ENCODE results near the gene DUSP14.
"Not testable (repeated sequence)": the region's sequence is repeated elsewhere in the genome, so short reads cannot be mapped to it uniquely, and the experiment has no call there.

DUSP14 gene, protein sequence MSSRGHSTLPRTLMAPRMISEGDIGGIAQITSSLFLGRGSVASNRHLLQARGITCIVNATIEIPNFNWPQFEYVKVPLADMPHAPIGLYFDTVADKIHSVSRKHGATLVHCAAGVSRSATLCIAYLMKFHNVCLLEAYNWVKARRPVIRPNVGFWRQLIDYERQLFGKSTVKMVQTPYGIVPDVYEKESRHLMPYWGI

DNA sequence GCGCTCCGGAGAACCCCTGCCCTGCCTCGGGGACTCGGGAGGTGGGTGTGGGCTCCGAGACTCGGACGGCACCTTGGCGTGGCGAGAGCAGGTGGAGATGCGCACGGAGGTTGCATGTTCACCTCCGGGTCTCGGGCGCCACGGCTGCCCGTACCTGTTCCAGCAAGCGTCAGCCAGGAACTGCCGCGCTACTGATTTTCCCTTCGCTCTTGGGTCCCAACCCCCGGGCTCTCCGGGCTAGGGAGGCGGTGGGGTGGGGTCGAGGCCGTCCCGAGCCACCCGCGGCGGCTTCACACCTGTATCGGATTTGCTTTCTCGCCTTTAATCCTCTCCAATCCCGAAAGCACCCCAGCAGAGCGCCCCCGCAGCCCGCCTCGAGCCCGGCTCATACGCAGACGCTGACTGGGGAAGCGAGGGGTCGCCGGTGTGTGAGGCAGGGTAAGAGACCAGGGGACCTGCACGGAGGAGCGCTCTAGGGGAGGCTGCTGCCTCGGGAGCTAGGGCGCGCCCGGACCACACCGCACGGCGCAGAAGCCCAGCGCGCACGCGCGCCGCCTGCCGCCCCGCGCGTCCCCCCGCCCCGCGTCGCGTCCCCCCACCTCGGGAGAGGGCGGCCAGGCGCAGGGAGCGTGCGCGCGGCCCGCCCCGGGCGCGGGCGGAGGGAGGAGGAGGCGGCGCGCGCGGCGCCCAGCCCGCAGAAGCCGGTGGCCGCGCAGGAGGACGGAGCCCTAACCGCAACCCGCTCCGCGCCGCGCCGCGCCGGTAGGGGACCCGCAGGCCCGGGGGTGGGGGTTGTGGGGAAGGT lies at the start of gene DUSP14:
DUSP14 (plus strand) TSS at position 695 of the 805 bp plus-strand sequence. CDS start 22,382 bp downstream, outside the sequence.
- DNase-seq (ENCODE audit: low read depth), result peak; percentile 80

DNA sequence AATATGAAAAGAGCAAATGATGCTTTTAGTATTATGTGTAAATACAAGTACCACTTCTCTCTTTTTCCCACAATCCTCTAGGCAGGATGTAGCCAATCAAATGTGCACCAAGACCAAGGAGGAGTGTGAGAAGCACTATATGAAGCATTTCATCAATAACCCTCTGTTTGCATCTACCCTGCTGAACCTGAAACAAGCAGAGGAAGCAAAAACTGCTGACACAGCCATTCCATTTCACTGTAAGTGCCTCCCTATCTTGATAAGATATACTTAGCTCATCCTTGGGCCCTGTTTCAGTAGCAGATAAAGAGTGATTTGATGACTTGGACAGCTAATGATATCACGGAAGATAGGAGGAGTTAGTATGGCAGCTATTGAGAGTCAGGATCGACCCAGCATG lies 49.3 kb upstream of the DUSP14 start:
- DNase-seq (ENCODE audit: low read depth), result no peak

DNA sequence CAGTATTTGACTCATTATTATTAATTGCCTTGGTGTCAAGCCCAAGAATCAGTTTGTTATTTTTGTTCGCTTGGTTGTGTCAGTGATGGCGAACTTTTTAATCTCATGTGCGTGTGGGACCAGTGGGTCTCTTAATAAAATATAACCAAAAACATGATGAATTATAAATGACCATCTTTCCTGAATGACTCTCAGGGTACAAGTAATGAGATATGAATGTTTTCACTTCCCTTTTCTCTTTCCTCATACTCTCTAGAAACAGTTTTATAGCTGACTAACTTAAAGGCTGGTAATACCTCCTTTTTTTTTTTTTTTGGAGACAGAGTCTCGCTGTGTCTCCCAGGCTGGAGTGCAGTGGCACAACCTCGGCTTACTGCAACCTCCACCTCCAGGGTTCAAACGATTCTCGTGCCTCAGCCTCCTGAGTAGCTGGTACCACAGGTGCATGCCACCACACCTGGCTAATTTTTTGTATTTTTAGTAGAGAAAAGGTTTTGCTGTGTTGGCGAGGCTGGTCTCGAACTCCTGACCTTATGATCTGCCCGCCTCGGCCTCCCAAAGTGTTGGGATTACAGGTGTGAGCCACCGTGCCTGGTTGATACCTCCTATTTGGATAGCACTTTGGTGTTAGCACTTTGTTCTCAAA lies 48.2 kb upstream of the DUSP14 start:
- not testable (repeated sequence) for DNase-seq (ENCODE audit: low read depth)

DNA sequence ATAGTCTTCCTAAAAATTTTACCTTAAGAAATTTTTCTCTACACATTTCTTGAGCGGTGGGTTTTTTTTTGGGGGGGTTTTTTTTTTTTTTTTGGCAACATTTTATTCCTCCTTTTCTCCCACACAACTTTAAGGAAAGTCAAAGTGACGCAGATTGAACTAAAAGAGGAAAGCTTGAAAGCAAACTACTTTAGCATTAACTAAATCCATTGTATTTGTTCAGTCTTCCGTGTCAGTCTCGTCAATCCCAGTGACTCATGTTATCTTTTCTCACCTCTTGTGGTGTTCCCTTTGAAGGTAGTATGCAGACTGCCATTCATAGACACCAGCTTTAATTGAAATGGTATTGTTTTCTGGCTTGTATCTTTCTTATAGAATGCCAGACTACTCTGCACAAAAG lies 43.7 kb upstream of the DUSP14 start:
- no peak for DNase-seq (ENCODE audit: low read depth)

DNA sequence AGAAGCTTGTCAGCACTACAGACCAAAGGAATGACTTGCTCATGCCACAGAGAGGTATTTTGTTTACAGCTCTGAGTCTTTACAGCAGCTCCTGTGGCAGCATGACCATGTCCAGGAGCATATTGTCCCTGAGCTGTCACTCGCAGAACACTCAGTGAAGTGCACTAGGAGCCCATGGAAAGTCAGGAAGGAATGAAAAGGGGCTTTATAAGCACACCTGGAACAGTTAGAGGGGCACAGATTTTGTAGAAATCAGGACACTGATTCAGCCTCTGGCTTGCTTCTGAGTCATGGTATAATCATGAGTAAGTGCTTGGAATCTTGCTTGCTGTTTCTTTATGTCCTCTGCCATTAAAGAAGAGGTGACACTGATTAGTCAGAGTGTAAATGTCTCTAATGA lies 42.0 kb upstream of the DUSP14 start:
- no peak for DNase-seq (ENCODE audit: low read depth)

DNA sequence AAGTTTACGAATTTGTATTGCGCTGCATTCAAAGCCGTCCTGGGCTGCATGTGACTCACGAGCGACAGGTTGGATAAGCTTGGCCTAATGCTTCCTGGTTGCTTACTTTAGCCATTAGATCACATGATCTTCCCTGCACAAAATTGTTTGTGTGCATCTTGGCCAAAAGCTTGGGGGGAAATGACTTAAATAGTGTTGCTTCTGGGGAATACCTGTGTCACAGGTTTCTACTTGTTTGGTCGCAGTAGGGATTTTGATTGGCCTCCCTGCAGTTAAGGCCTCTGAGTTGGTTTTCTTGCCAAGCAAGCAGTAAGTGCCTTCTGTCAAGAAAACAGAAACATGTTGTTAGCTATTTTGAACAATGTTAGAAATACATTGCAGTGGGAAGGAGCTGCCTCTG lies 39.6 kb upstream of the DUSP14 start:
- no peak for DNase-seq (ENCODE audit: low read depth)

DNA sequence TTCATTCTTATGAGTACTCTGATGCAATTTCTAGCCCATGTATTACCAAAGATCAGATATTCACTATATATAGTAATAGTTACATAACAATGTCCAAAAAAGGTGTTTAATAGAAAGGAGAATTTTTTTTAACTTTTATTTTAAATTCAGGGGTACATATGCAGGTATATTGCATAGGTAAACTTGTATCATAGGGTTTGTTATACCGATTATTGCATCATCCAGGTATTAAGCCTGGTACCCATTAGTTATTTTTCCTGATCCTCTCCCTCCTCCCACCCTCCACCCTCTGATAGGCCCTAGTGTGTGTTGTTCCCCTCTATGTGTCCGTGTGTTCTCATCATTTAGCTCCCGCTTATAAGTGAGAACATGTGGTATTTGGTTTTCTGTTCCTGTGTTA lies 31.9 kb upstream of the DUSP14 start:
- not testable (repeated sequence) for DNase-seq (ENCODE audit: low read depth)

DNA sequence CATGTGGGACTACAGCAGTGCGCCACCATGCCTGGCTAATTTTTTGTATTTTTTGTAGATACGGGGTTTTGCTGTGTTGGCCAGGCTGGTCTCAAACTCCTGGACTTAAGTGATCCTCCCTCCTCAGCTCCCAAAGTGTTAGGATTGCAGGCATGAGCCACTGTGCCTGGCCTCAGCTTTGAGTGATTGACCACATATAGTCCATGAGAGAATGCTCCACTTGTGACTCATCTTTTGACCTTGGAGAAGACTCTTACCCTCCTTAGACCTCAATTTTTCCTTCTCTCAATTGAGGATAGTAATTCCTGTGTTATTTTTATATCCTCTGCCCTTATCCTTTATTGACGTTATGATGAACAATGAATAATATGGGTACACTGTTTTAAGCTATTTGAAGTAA lies 30.9 kb upstream of the DUSP14 start:
- DNase-seq (ENCODE audit: low read depth), result no peak

DNA sequence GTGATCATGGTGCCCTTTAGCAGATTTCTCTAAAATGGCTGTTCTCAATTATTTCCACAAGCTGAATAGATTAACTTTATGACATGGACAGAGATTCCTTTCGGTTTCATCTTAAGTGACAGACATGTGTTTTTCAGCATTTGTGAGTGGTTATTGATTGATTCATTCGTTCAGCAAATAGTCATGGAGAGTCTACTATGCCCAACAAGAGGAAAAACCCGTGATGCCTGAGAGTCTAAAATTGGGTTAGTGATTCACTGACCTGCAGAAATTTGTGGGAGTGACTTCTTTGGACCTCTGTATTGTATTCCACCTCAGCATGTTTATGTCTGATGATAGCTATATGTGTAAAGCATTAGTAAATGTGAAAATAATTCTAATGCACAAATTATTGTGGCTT lies 28.0 kb upstream of the DUSP14 start:
- no peak for DNase-seq (ENCODE audit: low read depth)

DNA sequence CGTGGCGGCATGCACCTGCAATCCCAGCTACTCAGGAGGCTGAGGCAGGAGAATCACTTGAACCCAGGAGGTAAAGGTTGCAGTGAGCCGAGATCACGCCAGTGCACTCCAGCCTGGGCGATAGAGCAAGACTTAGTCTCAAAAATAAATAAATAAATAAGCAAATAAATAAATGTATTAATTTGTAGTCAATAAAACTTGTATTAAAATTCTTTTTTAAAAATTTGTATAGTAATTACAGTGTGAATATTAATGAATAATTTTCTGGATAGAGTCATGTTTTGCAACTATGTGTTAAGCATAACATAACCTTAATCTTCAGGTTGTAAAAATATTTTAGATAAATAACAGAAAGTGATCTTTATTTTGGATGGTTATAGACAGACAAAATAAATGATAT lies 27.2 kb upstream of the DUSP14 start:
- no peak for DNase-seq (ENCODE audit: low read depth)

DNA sequence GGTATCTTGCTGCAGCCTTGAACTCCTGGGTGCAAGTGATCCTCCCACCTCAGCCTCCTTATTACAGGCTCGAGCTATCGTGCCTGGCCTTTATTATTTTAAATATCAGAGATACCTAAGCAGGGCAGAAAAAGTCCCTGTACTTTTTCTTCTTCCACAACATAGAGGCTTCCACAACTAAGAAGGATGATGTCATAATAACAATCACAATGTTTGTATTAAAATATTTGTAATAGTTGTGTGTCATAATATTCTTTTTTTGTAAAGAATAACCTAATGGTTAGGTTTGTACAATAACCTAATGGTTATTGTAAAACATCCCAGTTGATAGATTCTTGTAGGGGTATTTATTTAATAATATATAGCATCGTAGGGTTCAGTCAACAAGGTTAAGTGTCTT lies 26.7 kb upstream of the DUSP14 start:
- no peak for DNase-seq (ENCODE audit: low read depth)

DNA sequence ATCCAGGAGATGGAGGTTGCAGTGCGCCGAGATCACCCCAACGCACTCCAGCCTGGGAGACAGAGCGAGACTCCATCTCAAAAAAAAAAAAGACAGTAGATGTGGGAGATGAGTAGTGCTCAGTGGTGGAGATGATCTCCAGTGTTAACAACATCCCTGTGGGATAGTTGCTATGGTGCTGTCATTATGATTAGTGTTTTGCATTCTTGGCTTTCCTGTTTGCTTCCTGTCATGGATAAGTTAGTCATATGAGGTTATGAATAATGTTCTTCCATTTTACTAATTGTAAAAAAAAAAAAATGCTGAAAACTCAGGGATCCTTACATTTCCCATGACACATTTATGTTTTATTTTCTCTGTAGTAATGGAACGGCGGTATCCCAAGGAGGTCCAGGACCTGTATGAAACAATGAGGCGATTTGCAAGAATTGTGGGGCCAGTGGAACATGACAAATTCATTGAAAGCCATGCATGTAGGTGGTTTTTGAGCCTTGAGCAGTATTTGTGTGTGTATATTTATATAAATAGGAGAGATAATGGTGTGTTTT lies 24.5 kb upstream of the DUSP14 start:
- DNase-seq (ENCODE audit: low read depth), result no peak

DNA sequence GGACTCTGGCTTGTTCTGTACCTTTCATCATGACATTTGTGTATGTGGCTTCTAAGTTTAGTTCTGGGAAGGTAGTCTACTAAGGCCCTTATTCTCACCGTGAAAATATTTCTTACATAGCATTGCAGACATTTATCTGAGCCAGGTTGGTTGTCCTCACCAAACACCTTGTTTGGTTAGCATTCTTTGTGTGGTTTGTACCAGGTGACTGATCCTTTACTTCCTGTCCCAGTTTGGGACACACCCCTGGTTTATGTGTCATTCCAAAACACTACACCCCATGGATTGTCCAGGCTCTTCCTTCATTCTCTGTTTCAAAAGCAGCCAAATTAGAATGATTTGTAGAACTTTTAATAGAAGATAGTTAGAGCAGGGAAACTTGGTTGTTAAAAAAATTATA lies 23.2 kb upstream of the DUSP14 start:
- no peak for DNase-seq (ENCODE audit: low read depth)

DNA sequence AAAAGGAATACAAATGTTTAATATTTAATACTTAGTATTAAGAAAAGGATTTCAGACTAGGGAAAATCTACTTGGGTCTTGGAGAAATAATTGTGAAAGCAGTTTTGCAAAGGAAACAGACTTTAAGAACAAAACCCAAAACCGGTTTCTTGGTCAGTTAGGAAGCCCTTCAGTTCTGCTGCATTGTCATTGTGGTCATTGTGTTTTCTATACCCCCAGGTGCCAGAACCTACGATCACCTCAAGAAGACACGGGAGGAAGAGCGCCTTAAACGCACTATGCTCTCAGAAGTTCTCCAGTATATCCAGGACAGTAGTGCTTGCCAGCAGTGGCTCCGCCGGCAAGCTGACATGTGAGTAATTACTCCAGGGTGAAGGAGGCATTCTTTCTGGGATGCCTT lies 19.5 kb upstream of the DUSP14 start:
- no peak for DNase-seq (ENCODE audit: low read depth)

DNA sequence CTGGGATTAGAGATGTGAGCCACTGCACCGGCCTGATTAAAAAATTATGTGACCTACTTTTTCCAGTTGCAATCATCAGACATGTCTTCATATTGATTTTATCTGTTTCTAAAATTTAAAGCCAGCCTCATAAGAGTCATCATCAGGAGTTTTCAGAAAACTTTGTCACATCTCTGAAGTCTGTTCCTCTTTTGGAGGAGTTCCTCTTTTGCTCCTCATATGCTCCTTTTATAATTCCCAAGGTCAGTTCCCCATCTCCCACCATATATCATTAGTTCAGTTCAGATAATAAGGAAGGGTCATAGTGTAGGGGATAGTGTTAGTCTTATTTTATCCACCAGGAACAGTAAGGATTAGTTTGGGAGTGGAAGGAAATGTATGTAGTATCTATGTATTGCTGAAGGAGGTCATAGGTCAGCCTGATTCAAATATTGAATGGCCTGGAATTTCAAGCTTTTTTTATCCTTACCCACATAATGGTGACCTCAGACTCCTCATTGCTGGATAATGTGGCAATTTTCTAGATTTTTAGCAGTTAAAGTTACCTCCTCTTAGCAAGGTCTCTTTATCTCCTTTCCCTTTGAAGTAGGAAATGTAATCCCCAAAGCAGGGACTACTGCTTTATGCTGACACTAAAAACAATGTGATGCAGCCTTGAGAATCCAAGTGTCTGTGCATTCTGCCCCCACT lies 13.8 kb upstream of the DUSP14 start:
- DNase-seq (ENCODE audit: low read depth), result no peak

DNA sequence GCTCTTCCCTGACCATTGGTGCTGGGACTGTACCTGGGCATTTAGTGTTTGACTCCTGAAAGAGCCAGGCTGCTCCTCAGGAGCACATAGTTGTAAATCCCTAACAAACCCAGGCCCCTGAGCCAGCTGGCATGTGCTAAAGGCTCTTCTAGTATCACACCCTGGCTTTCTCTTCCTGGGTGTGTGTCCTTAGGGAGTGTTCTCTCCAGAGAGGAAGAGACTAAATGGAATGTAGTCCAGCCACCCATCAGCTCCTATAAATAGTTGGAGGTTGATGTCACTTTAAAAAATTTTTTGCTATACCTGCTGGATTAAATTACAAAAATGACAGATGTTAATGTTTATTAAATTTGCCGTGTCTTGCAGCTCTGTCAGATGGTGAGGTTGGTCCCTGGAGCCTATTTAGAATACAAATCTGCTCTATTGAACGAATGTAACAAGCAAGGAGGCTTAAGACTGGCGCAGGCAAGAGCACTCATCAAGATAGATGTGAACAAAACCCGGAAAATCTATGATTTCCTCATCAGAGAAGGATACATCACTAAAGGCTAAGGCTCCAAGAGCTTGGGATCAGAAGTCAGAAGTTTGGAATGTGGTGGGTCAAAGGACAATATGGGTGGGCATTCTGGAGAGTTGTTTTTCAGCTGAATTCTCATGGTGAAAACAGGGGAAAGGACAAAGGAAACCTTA lies 13.1 kb upstream of the DUSP14 start:
- no peak for DNase-seq (ENCODE audit: low read depth)

DNA sequence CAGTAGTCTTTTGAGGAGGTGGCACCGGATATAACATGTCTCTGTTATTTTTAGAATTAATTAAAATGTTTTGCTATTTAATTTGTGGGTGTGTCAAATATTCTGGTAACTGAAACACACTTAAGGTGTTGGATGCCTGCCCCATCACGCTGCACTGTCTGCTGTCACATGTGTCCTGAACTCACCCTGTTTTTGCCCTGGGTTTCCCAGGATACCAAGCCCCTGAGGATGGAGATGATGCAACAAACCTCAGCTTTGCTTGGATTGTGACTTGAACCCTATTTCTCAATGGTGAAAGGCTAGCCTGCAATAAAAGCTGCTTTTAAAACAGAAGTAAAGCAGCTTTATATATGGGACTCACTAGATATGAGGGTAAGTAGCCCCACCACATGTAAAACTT lies 11.5 kb upstream of the DUSP14 start:
- no peak for DNase-seq (ENCODE audit: low read depth)

DNA sequence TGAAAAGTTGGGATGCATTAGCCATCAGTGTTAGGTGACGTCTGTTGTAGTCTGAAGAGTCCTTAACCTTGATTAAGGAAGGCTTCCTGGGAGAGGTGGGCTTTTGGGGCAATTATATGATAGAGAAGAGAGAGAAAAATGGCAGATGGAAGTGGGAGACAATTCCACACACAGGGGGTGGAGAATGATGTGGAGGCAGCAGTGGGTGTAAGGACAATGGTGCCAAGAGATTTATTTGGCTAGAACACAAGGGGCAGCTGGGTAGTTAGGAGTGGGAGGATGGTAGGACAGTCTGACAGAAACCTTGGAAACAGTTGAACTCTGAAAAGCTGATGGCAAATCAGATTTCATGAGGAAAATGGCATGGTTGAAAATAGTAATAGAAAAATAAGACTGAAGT lies 10.7 kb upstream of the DUSP14 start:
- DNase-seq (ENCODE audit: low read depth), result no peak

DNA sequence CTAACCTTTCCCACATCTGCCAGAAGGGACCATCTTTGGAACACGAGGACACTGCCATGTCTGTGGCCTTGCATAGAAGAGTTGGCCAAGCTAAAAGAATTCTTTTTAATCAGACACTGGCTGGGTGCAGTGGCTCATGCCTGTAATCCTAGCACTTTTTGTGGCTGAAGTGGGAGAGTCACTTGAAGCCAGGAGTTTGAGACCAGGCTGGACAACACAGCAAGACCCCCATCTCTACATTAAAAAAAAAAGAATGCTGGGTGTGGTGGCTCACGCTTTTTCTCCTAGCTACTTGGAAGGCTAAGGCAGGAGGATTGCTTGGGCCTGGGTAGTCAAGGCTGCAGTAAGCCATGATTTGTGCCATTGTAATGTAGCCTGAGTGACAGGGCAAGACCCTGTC lies 9.3 kb upstream of the DUSP14 start:
- DNase-seq (ENCODE audit: low read depth), result no peak

DNA sequence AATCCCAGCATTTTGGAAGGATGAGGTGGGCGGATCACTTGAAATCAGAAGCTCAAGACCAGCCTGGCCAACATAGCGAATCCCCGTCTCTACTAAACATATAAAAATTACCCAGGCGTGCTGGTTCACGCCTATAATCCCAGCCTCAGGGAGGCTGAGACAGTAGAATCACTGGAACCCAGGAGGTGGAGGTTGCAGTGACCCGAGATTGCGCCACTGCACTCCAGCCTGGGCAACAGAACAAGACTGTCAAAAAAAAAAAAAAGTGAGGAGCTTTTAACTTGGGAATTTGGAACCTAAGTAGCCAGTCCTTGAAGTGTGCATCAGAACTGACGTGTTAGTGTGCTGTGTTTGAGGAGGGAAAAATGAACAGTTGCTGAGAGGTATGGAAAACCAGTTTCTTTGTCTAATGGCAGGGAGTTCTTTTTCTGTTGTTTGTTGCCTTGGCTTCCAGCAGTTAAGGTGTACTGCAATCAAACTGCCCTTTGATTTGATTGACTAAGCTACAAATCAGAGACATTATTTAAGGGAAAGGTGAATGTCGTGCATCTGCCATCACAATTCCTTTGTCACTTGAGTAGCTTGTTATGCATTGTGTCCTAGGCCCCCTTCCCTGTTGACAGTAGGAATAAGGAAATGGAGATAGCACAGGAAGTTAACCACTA lies 8.6 kb upstream of the DUSP14 start:
- DNase-seq (ENCODE audit: low read depth), result no peak

DNA sequence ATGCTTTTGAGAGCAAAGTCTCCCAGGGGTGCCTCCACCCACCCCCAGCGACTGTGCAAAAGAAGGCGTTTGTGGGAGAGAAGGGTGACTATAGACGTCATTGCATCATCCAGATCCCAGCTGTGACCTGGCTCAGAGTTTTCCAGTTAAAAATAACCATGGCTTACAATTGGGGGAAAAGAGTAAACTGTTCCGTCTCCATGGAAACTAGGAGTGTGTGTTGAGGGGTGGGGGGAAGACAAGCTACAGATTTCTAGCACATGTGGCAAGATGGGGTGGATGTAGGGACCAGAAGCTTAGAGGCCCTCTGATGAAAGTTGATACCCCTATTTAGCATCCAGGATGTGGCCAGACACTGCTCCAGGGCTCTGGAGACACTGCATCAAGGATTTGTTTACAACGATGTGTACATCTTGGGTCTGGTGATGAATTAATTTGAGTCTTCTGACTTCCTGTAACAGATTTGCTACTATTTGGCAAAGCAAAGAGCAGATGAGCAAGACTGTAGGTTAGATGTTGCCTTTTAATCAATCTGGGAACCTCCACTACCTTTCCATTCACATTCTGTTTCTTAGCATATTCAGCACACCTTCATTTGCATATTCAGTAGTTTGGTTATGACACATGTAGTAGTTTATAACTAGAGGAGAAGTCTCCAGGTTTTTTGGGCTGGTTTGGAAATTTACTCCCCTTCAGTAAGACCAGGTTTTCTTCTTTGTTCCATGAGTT lies 6.2 kb upstream of the DUSP14 start:
- no peak for DNase-seq (ENCODE audit: low read depth)

Data from stimulated activated CD4-positive, alpha-beta T cell treated with anti-CD3 and anti-CD28 coated beads, Interleukin-2, amount 100 ng/mL, for 4 hours (primary cell).